ENCODE data around the gene GYPA. TPM values are rescaled to one million over a fixed set of nuclear protein-coding genes. Genes with fewer than 3 reads are reported as not detected.

GYPA gene
- total and polyA plus RNA-seq, 2 experiments from 2014 or later, result not detected

GRCh38 chr4:144171697-144172096 is 31.2 kb upstream of the GYPA start (continued):
- TF ChIP-seq CTCF (conservative IDR thresholded peaks at IDR 0.05; ENCODE audit: low read depth in 2 of 2) (no peak), POLR2AphosphoS5 (IDR thresholded peaks at IDR 0.05; ENCODE audit: low read depth) (no peak), EZH2 (IDR thresholded peaks at IDR 0.05; ENCODE audit: low read depth, unreplicated experiment) (no peak), EZH2phosphoT487 (IDR thresholded peaks at IDR 0.05; ENCODE audit: unreplicated experiment) (no peak), ZNF331 (CRISPR knock-in tag; IDR thresholded peaks at IDR 0.05; ENCODE audit: low read depth) (no peak), ETS1 (IDR thresholded peaks at IDR 0.05) (no peak)

GRCh38 chr4:144169211-144169610 is 28.7 kb upstream of the GYPA start:
- Mint-ChIP-seq H3K4me3 (no peak overlapping the region), H3K27me3 (ENCODE audit: insufficient read depth, low read depth, poor library complexity) (no peaks in the 10 kb centered on the region), H3K36me3 (ENCODE audit: low read depth) (no peaks in the 10 kb centered on the region), H3K4me1 (no peaks in the 10 kb centered on the region), H3K27ac (no peak overlapping the region), H3K9me3 (no peaks in the 10 kb centered on the region; the same call in 2 of the 3 replicates)
- H3K27me3 ChIP-seq (ENCODE audit: insufficient read depth), result no peaks in the 10 kb centered on the region
- H3F3A ChIP-seq (replicated peaks; ENCODE audit: low read depth), result no peaks in the 10 kb centered on the region
- H3K4me3 ChIP-seq, result no peak overlapping the region
- H3K4me2 ChIP-seq, result no peak overlapping the region
- ATAC-seq (no peak), DNase-seq (ENCODE audit: low spot score) (no peak)
- no peaks in the 10 kb centered on the region for H4K20me1 ChIP-seq (replicated peaks; ENCODE audit: insufficient read depth)
- no peak overlapping the region for H2AFZ ChIP-seq
- H3K27ac ChIP-seq (ENCODE audit: low read depth), result no peak overlapping the region
- TF ChIP-seq CTCF (conservative IDR thresholded peaks at IDR 0.05; ENCODE audit: low read depth in 2 of 2), result no peak
- TF ChIP-seq POLR2AphosphoS5 (IDR thresholded peaks at IDR 0.05; ENCODE audit: low read depth), result no peak
- TF ChIP-seq CREB1 (CRISPR knock-in tag; IDR thresholded peaks at IDR 0.05; ENCODE audit: low read depth), result no peak
- no peak for TF ChIP-seq ETS1 (IDR thresholded peaks at IDR 0.05)
- no peaks in the 10 kb centered on the region for H3K4me1 ChIP-seq (ENCODE audit: insufficient read depth)
- H3K36me3 ChIP-seq (ENCODE audit: insufficient read depth), result no peaks in the 10 kb centered on the region
- no peaks in the 10 kb centered on the region for H3K79me2 ChIP-seq (replicated peaks; ENCODE audit: insufficient read depth)
- no peaks in the 10 kb centered on the region for H3K9me2 ChIP-seq (ENCODE audit: insufficient read depth)

All from GM23338 (cell line).